Forelimb muscle (tissue), 1 donor: ENCODE measurements around the gene ASRGL1. TPM values are rescaled to one million over a fixed set of nuclear protein-coding genes. Genes with fewer than 3 reads are reported as not detected.
"Not testable (repeated sequence)": the region's sequence is repeated elsewhere in the genome, so short reads cannot be mapped to it uniquely, and the experiment has no call there.

Experiments
- DNase-seq: peaks from one replicate; pipeline ENCODE4 v3.0.0-alpha.2; 2013; ENCODE audit warnings: low read depth
- polyA plus RNA-seq: library from polyadenylated mRNA; unstranded; fragments of 120-200 nt; gene quantifications from one replicate; pipeline ENCODE4 v1.2.1, GENCODE V29; 2013; ENCODE audit not compliant: insufficient read length

Gene ASRGL1
- polyA plus RNA-seq, 1 donor: 3.4 TPM

GRCh38 chr11:62352355-62353336 lies 15.4 kb downstream of the ASRGL1 start:
- DNase-seq: no peak

- DNase-seq: no peak
Measured at GRCh38 chr11:62353841-62354240, 16.6 kb downstream of the ASRGL1 start.

GRCh38 chr11:62358273-62358672 lies 21.0 kb downstream of the ASRGL1 start:
- DNase-seq: no peak

GRCh38 chr11:62359475-62359874 lies 22.2 kb downstream of the ASRGL1 start:
- DNase-seq: no peak

GRCh38 chr11:62360685-62361084 lies 23.4 kb downstream of the ASRGL1 start:
- DNase-seq: no peak

GRCh38 chr11:62368861-62369477 lies 31.7 kb downstream of the ASRGL1 start:
- not testable (repeated sequence) for DNase-seq

GRCh38 chr11:62370743-62371440 lies 33.6 kb downstream of the ASRGL1 start:
- DNase-seq: no peak

GRCh38 chr11:62372871-62373270 lies 35.6 kb downstream of the ASRGL1 start:
- no peak for DNase-seq

GRCh38 chr11:62373464-62374119 lies 36.3 kb downstream of the ASRGL1 start:
- DNase-seq: no peak

- DNase-seq: no peak
Measured at GRCh38 chr11:62374801-62375200, 37.6 kb downstream of the ASRGL1 start.

- not testable (repeated sequence) for DNase-seq
Measured at GRCh38 chr11:62378459-62379063, 41.3 kb downstream of the ASRGL1 start.

- DNase-seq: not testable (repeated sequence)
Measured at GRCh38 chr11:62379586-62379985, 42.3 kb downstream of the ASRGL1 start.

GRCh38 chr11:62380821-62381245 lies 43.6 kb downstream of the ASRGL1 start:
- DNase-seq: peak; percentile 53

- DNase-seq: no peak
Measured at GRCh38 chr11:62383822-62384221, 46.6 kb downstream of the ASRGL1 start.

- DNase-seq: not testable (repeated sequence)
Measured at GRCh38 chr11:62386083-62386482, 48.8 kb downstream of the ASRGL1 start.

- DNase-seq: no peak
Measured at GRCh38 chr11:62387381-62387780, 50.1 kb downstream of the ASRGL1 start.

- no peak for DNase-seq
Measured at GRCh38 chr11:62388999-62389398, 51.8 kb downstream of the ASRGL1 start.

- no peak for DNase-seq
Measured at GRCh38 chr11:62390237-62390636, 53.0 kb downstream of the ASRGL1 start.

GRCh38 chr11:62390722-62391121 lies 53.5 kb downstream of the ASRGL1 start:
- no peak for DNase-seq

- no peak for DNase-seq
Measured at GRCh38 chr11:62391642-62392425, 54.6 kb downstream of the ASRGL1 start.
